Caco-2 (cell line): ENCODE measurements around the gene DNAH8. TPM values are rescaled to one million over a fixed set of nuclear protein-coding genes. Genes with fewer than 3 reads are reported as not detected.

ENCODE experiments used
- BruUV-seq: library from RNA; stranded (reverse); fragments of 400-500 nt; replicated peaks from 2 replicates; lab custom pipeline; 2021; lab: Mats Ljungman, UMichigan
- CTCF ChIA-PET: fragments of 300-600 bp; sonication (Branson Sonifier 250); formaldehyde crosslinking; loops from one replicate; lab custom pipeline; 2022; ENCODE audit warnings: antibody characterized with exemption; lab: Charles Lee
- POLR2A ChIA-PET: fragments of 300-600 bp; sonication (Branson Sonifier 250); formaldehyde crosslinking; loops from one replicate; lab custom pipeline; 2022; ENCODE audit warnings: antibody characterized with exemption; lab: Charles Lee
- DNase-seq, 2 experiments: peaks; one replicate each; pipeline versions ENCODE4 v3.0.0 to v3.0.0-alpha.2; 2020 to 2022
- H3K27me3 ChIP-seq: replicated peaks from 2 replicates; pipeline ENCODE4 v1.6.0; 2011; ENCODE audit warnings: low read length; ENCODE audit not compliant: control insufficient read depth, insufficient read depth
- H3K36me3 ChIP-seq: 2 replicates; pipeline ENCODE4 v1.5.1; 2011; ENCODE audit warnings: low read length; ENCODE audit not compliant: control insufficient read depth, insufficient read depth
- H3K4me1 ChIP-seq: fragments of 250-450 bp; sonication (Bioruptor Pico); 2 replicates; pipeline ENCODE4 v1.5.1; 2020; ENCODE audit warnings: mild to moderate bottlenecking
- H3K4me3 ChIP-seq: 2 replicates; pipeline ENCODE4 v1.5.1; 2011; ENCODE audit warnings: low read depth, mild to moderate bottlenecking, control low read depth, low read length
- H3K9me3 ChIP-seq: fragments of 250-450 bp; sonication (Bioruptor Pico); 2 replicates; pipeline ENCODE4 v1.5.1; 2020; ENCODE audit warnings: mild to moderate bottlenecking, moderate library complexity
- H3K27ac Mint-ChIP-seq: one replicate; pipeline ENCODE4 v1.8.0; 2022; ENCODE audit warnings: mixed read lengths; ENCODE audit not compliant: unreplicated experiment
- H3K27me3 Mint-ChIP-seq: one replicate; pipeline ENCODE4 v1.8.0; 2022; ENCODE audit warnings: mixed read lengths; ENCODE audit not compliant: insufficient read depth, unreplicated experiment
- H3K36me3 Mint-ChIP-seq: one replicate; pipeline ENCODE4 v1.8.0; 2022; ENCODE audit warnings: mild to moderate bottlenecking, mixed read lengths; ENCODE audit not compliant: insufficient read depth, unreplicated experiment
- H3K4me1 Mint-ChIP-seq: one replicate; pipeline ENCODE4 v1.8.0; 2022; ENCODE audit warnings: low read depth, mixed read lengths; ENCODE audit not compliant: unreplicated experiment
- H3K4me3 Mint-ChIP-seq: one replicate; pipeline ENCODE4 v1.8.0; 2022; ENCODE audit warnings: mild to moderate bottlenecking, moderate library complexity, mixed read lengths; ENCODE audit not compliant: unreplicated experiment
- H3K9me3 Mint-ChIP-seq: one replicate; pipeline ENCODE4 v1.8.0; 2022; ENCODE audit warnings: mixed read lengths; ENCODE audit not compliant: unreplicated experiment
- intact Hi-C: fragments of 100-400 bp; cut with micrococcal nuclease; formaldehyde crosslinking; loops from one replicate; pipeline ENCODE4 v1.10.0; 2022; ENCODE audit not compliant: unreplicated experiment
- total RNA-seq: library from RNA; stranded (reverse); gene quantifications from 2 replicates; pipeline ENCODE4 v1.2.3, GENCODE V29; 2022
- TF ChIP-seq, protein P1 (sequence below), 2 experiments: fragments of 200-600 bp in 1 of 2; IDR thresholded peaks; 1 replicate in 1 of 2; 2 replicates in 1 of 2; pipeline versions ENCODE4 v1.5.1 to v1.8.0; 2011 to 2022; ENCODE audit warnings: antibody characterized with exemption in 1 of 2, control low read depth in 1 of 2, inconsistent platforms in 1 of 2, low read depth in 1 of 2, low read length in 1 of 2, mild to moderate bottlenecking in 1 of 2, moderate library complexity in 1 of 2; ENCODE audit not compliant: insufficient read depth in 1 of 2, severe bottlenecking in 1 of 2, unreplicated experiment in 1 of 2

Gene DNAH8
- total RNA-seq, 1 experiment from 2014 or later: not detected

GRCh38 chr6:38861926-38862401 is 146.9 kb downstream of the DNAH8 start:
- Histone ChIP-seq H3K4me3 (no peak overlapping the region), H3K36me3 (no peaks in the 10 kb centered on the region), H3K9me3 (no peaks in the 10 kb centered on the region), H3K27me3 (no peaks in the 10 kb centered on the region), H3K4me1 (no peaks in the 10 kb centered on the region)
- Mint-ChIP-seq H3K4me1 (peaks cover 9% of the 10 kb centered on the region), H3K4me3 (no peak overlapping the region), H3K36me3 (no peaks in the 10 kb centered on the region), H3K27me3 (peaks cover 3% of the 10 kb centered on the region), H3K27ac (no peak overlapping the region), H3K9me3 (no peaks in the 10 kb centered on the region)
- CTCF ChIA-PET: no interaction called here
- TF ChIP-seq, protein P1, sequence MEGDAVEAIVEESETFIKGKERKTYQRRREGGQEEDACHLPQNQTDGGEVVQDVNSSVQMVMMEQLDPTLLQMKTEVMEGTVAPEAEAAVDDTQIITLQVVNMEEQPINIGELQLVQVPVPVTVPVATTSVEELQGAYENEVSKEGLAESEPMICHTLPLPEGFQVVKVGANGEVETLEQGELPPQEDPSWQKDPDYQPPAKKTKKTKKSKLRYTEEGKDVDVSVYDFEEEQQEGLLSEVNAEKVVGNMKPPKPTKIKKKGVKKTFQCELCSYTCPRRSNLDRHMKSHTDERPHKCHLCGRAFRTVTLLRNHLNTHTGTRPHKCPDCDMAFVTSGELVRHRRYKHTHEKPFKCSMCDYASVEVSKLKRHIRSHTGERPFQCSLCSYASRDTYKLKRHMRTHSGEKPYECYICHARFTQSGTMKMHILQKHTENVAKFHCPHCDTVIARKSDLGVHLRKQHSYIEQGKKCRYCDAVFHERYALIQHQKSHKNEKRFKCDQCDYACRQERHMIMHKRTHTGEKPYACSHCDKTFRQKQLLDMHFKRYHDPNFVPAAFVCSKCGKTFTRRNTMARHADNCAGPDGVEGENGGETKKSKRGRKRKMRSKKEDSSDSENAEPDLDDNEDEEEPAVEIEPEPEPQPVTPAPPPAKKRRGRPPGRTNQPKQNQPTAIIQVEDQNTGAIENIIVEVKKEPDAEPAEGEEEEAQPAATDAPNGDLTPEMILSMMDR (IDR thresholded peaks at IDR 0.05; ENCODE audit: insufficient read depth in 1 of 2, low read depth in 1 of 2, low read length in 1 of 2, severe bottlenecking in 1 of 2, unreplicated experiment in 1 of 2): no peak
- intact Hi-C loops: no loop called here
- no peak for DNase-seq
- POLR2A ChIA-PET: no interaction called here
- BruUV-seq: no TSS peak

GRCh38 chr6:38865521-38866174 is 150.5 kb downstream of the DNAH8 start:
- H3K4me1 ChIP-seq: no peaks in the 10 kb centered on the region
- Mint-ChIP-seq H3K27me3 (peaks cover 6% of the 10 kb centered on the region), H3K4me3 (no peak overlapping the region), H3K4me1 (no peaks in the 10 kb centered on the region), H3K9me3 (no peaks in the 10 kb centered on the region), H3K36me3 (peaks cover 5% of the 10 kb centered on the region), H3K27ac (no peak overlapping the region)
- ChIA-PET CTCF (no interaction called here), POLR2A (no interaction called here)
- no peaks in the 10 kb centered on the region for H3K27me3 ChIP-seq
- TF ChIP-seq, protein P1 (IDR thresholded peaks at IDR 0.05; ENCODE audit: insufficient read depth in 1 of 2, low read depth in 1 of 2, low read length in 1 of 2, severe bottlenecking in 1 of 2, unreplicated experiment in 1 of 2): no peak
- no peak for DNase-seq
- no peaks in the 10 kb centered on the region for H3K36me3 ChIP-seq
- no TSS peak for BruUV-seq
- no peak overlapping the region for H3K4me3 ChIP-seq
- intact Hi-C loops: no loop called here
- no peaks in the 10 kb centered on the region for H3K9me3 ChIP-seq

GRCh38 chr6:38867726-38868125 is 152.6 kb downstream of the DNAH8 start:
- no peaks in the 10 kb centered on the region for H3K4me1 Mint-ChIP-seq
- DNase-seq: no peak
- intact Hi-C loops: no loop called here
- no TSS peak for BruUV-seq
- no peak overlapping the region for H3K27ac Mint-ChIP-seq
- ChIA-PET CTCF (no interaction called here), POLR2A (no interaction called here)
- Histone ChIP-seq H3K4me3 (no peak overlapping the region), H3K9me3 (no peaks in the 10 kb centered on the region), H3K4me1 (no peaks in the 10 kb centered on the region), H3K27me3 (no peaks in the 10 kb centered on the region), H3K36me3 (no peaks in the 10 kb centered on the region)
- TF ChIP-seq, protein P1 (IDR thresholded peaks at IDR 0.05; ENCODE audit: insufficient read depth in 1 of 2, low read depth in 1 of 2, low read length in 1 of 2, severe bottlenecking in 1 of 2, unreplicated experiment in 1 of 2): no peak
- no peaks in the 10 kb centered on the region for H3K9me3 Mint-ChIP-seq
- no peak overlapping the region for H3K4me3 Mint-ChIP-seq
- peaks cover 5% of the 10 kb centered on the region for H3K36me3 Mint-ChIP-seq
- peaks cover 6% of the 10 kb centered on the region for H3K27me3 Mint-ChIP-seq
